ENCODE measurements around the gene CCR5AS.
"Not testable (repeated sequence)": the region's sequence is repeated elsewhere in the genome, so short reads cannot be mapped to it uniquely, and the experiment has no call there.

The CCR5AS gene

GRCh38 chr3:46416811-46417510 lies 10.1 kb upstream of the CCR5AS start:
- Mint-ChIP-seq H3K36me3 (ENCODE audit: low read depth) (no peaks in the 10 kb centered on the region), H3K4me3 (no peak overlapping the region), H3K27me3 (no peaks in the 10 kb centered on the region), H3K27ac (no peak overlapping the region), H3K4me1 (no peaks in the 10 kb centered on the region), H3K9me3 (no peaks in the 10 kb centered on the region)
- ATAC-seq (replicated peaks): no peak

DNA sequence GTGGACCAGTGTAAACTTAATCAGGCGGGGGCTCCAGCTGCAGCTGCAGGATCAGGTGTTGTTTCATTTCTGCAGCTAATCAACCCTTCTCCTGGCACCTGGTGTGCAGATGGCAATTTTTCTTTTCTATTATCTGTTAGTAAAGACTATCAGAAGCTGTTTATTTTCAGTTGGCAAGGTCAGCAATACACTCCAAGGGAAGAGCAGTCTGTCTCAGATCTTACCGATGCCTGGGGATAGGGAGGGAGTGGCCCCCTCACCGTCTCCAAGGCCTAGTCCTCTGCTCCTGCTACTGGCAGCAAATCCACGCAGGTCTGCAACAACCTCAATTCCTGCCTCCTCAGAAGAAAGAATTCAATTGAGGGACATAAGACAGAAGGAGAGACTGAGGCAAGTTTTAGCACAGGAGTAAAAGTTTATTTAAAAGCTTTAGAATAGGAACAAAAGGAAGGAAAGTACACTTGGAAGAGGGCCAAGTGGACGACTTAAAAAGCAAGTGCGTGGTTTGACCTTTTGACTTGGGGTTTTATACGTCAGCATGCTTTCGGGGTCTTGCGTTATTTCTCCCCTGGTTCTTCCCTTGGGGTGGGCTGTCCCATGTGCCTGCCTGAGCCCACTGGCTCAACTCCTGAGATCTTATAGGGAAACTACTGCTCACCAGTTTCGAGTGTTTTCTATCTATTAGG lies 9.4 kb upstream of the CCR5AS start:
- Mint-ChIP-seq H3K9me3 (no peaks in the 10 kb centered on the region), H3K36me3 (ENCODE audit: low read depth) (no peaks in the 10 kb centered on the region), H3K27ac (no peak overlapping the region), H3K4me3 (no peak overlapping the region), H3K4me1 (no peaks in the 10 kb centered on the region), H3K27me3 (no peaks in the 10 kb centered on the region)
- no peak for ATAC-seq (replicated peaks)

DNA sequence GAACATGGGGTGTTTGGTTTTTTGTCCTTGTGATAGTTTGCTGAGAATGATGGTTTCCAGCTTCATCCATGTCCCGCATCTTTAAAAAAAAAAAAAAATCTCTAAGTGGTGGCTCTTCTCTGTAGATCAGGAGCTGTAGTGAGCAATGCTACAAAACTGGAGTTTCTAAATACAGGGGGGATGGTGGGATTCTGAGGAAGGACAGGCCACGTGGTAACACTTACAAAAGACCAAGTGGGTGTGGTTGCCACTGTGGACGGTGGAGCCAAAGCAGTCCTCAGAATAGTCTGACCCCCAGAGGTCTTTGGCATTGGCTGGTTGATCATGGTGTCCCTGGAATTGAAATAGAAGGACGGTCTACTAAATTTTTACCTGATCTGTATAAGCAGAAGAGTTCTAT lies 7.9 kb upstream of the CCR5AS start:
- Mint-ChIP-seq H3K27ac (no peak overlapping the region), H3K36me3 (ENCODE audit: low read depth) (no peaks in the 10 kb centered on the region), H3K4me1 (no peaks in the 10 kb centered on the region), H3K9me3 (no peaks in the 10 kb centered on the region), H3K4me3 (no peak overlapping the region), H3K27me3 (peaks cover 4% of the 10 kb centered on the region)
- ATAC-seq (replicated peaks): no peak

GRCh38 chr3:46413951-46414350 lies 7.1 kb upstream of the CCR5AS start:
- H3K4me1 Mint-ChIP-seq: no peaks in the 10 kb centered on the region
- no peak for ATAC-seq (replicated peaks)
- no peak overlapping the region for H3K27ac Mint-ChIP-seq
- no peaks in the 10 kb centered on the region for H3K36me3 Mint-ChIP-seq (ENCODE audit: low read depth)
- H3K4me3 Mint-ChIP-seq: no peak overlapping the region
- H3K27me3 Mint-ChIP-seq: peaks cover 4% of the 10 kb centered on the region
- no peaks in the 10 kb centered on the region for H3K9me3 Mint-ChIP-seq

- H3K9me3 Mint-ChIP-seq: no peaks in the 10 kb centered on the region
- H3K36me3 Mint-ChIP-seq (ENCODE audit: low read depth): no peaks in the 10 kb centered on the region
- no peak overlapping the region for H3K4me3 Mint-ChIP-seq
These were observed 6.0 kb upstream of the CCR5AS start for GRCh38 chr3:46412786-46413298.

DNA sequence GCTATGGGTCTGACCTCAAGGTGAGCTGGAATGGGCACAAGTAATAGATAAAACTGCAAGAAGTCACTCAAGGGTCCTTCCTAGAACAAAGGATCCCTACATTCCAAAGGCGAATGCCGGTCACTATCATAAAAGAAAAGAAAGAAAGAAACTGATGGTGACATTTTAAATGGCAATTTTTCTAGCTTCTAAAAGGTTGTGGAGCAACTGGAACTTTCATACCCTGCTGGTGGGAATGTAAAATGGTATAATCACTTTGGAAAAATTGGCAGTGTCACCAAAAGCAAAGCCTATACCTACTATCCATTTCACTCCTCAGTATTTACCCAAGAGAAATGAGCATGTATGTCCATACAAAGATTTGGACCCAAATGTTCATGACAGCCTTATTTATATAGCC lies 4.4 kb upstream of the CCR5AS start:
- Mint-ChIP-seq H3K4me3 (no peak overlapping the region), H3K27me3 (peaks cover 4% of the 10 kb centered on the region), H3K27ac (no peak overlapping the region), H3K9me3 (no peaks in the 10 kb centered on the region), H3K4me1 (no peaks in the 10 kb centered on the region), H3K36me3 (ENCODE audit: low read depth) (no peaks in the 10 kb centered on the region)
- no peak for ATAC-seq (replicated peaks)

More at GRCh38 chr3:46412786-46413298, 6.0 kb upstream of the CCR5AS start:
- Mint-ChIP-seq H3K4me1 (no peaks in the 10 kb centered on the region), H3K27ac (no peak overlapping the region), H3K27me3 (peaks cover 4% of the 10 kb centered on the region)
- ATAC-seq (replicated peaks): no peak

GRCh38 chr3:46410669-46411068 lies 3.8 kb upstream of the CCR5AS start:
- Mint-ChIP-seq H3K36me3 (ENCODE audit: low read depth) (no peaks in the 10 kb centered on the region), H3K4me1 (no peaks in the 10 kb centered on the region)

DNA sequence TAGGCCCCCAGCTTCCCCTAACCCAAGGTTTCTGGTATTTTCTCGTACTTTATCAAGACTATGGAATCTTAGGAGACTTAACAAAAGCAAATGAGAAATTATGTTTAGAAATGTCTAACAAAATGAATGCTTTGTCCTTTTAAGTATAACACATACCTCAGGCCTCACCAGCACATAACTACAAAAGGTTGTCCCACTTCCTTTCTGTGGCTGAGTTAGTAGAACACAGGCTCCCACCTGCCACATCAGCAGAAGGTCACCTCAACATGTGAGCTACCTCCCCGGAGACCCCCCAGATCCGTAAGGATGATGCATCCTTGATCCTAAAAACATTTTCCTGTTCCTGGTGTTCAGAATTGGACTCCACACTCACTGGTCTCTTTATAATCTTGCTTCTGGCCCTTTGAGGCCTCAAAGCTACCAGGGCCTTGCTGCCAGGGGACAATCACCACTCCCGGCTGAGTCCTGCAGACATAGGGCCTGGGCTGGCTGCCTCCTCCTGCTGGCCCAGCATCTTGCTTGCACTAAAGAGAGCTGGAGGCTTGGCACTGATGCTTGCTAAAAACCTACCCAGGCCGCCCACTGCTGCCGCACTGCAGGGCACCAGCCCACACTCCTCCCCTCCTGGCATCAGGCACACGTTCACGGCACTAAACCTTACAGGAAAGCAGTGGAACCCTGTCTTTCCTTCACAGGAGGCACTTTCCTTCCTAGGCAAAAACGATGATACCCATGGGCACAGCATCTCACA lies 3.0 kb upstream of the CCR5AS start:
- Mint-ChIP-seq H3K4me3 (no peak overlapping the region), H3K27ac (no peak overlapping the region), H3K4me1 (no peaks in the 10 kb centered on the region), H3K36me3 (ENCODE audit: low read depth) (no peaks in the 10 kb centered on the region), H3K27me3 (peaks cover 4% of the 10 kb centered on the region), H3K9me3 (no peaks in the 10 kb centered on the region)
- no peak for ATAC-seq (replicated peaks)

More at GRCh38 chr3:46410669-46411068, 3.8 kb upstream of the CCR5AS start:
- peaks cover 4% of the 10 kb centered on the region for H3K27me3 Mint-ChIP-seq
- H3K9me3 Mint-ChIP-seq: no peaks in the 10 kb centered on the region
- H3K4me3 Mint-ChIP-seq: no peak overlapping the region
- ATAC-seq (replicated peaks): no peak
- no peak overlapping the region for H3K27ac Mint-ChIP-seq

- peaks cover 4% of the 10 kb centered on the region for H3K27me3 Mint-ChIP-seq
- no peaks in the 10 kb centered on the region for H3K9me3 Mint-ChIP-seq
- H3K4me1 Mint-ChIP-seq: no peaks in the 10 kb centered on the region
- H3K27ac Mint-ChIP-seq: no peak overlapping the region
- no peaks in the 10 kb centered on the region for H3K36me3 Mint-ChIP-seq (ENCODE audit: low read depth)
- H3K4me3 Mint-ChIP-seq: no peak overlapping the region
- ATAC-seq (replicated peaks): no peak
These were observed 2.0 kb upstream of the CCR5AS start for GRCh38 chr3:46408853-46409252.

DNA sequence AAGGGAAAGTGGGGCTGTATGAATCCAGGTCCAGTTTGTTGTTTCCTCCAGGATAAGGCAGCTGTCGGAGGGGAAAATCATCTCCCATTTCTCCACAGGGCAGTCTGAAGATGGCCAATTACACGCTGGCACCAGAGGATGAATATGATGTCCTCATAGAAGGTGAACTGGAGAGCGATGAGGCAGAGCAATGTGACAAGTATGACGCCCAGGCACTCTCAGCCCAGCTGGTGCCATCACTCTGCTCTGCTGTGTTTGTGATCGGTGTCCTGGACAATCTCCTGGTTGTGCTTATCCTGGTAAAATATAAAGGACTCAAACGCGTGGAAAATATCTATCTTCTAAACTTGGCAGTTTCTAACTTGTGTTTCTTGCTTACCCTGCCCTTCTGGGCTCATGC lies 1.1 kb upstream of the CCR5AS start:
- peaks cover 4% of the 10 kb centered on the region for H3K27me3 Mint-ChIP-seq
- H3K9me3 Mint-ChIP-seq: no peaks in the 10 kb centered on the region
- no peak overlapping the region for H3K27ac Mint-ChIP-seq
- H3K36me3 Mint-ChIP-seq (ENCODE audit: low read depth): no peaks in the 10 kb centered on the region
- H3K4me1 Mint-ChIP-seq: no peaks in the 10 kb centered on the region
- ATAC-seq (replicated peaks): no peak
- peak overlapping the region; percentile 67 for H3K4me3 Mint-ChIP-seq

DNA sequence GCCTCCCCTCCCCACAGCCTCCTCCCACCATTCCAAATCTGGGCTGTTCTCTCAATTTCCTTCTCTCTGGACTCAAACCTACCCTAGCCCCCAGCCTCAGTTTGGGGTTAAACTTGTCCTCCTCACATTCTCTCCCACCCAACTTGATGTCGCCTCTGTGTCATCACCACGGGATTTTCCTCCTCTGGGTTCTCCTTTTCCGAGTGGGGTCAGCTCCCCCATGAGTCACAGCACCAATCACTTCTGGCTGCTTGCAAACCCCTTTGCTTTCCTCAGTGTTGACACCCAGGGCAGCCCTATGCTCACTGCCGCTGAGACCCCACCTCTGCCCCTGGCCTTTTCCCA lies 451 bp downstream of the CCR5AS start:
- Mint-ChIP-seq H3K4me3 (peak overlapping the region; percentile 67), H3K4me1 (no peaks in the 10 kb centered on the region), H3K9me3 (no peaks in the 10 kb centered on the region), H3K27ac (no peak overlapping the region), H3K36me3 (ENCODE audit: low read depth) (no peaks in the 10 kb centered on the region), H3K27me3 (peaks cover 4% of the 10 kb centered on the region)
- no peak for ATAC-seq (replicated peaks)

- Mint-ChIP-seq H3K36me3 (ENCODE audit: low read depth) (no peaks in the 10 kb centered on the region), H3K9me3 (no peaks in the 10 kb centered on the region), H3K4me3 (no peak overlapping the region), H3K27ac (no peak overlapping the region), H3K27me3 (no peaks in the 10 kb centered on the region), H3K4me1 (no peaks in the 10 kb centered on the region)
- no peak for ATAC-seq (replicated peaks)
These were observed 1.4 kb downstream of the CCR5AS start for GRCh38 chr3:46405301-46406019.

DNA sequence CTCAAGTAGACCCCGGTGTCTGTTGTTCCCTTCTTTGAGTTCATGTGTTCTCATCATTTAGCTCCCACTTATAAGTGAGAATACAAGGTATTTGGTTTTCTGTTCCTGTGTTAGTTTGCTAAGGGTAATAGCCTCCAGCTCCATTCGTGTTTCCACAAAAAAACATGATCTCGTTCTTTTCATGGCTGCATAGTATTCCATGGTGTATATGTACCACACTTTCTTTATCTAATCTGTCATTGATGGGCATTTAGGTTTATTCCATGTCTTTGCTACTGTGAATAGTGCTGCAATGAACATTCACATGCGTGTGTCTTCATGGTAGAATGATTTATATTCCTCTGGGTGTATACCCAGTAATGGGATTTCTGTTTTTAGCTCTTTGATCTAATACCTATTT lies 4.0 kb downstream of the CCR5AS start:
- H3K4me1 Mint-ChIP-seq; H3K9me3 Mint-ChIP-seq; H3K36me3 Mint-ChIP-seq (ENCODE audit: low read depth); H3K27ac Mint-ChIP-seq; H3K4me3 Mint-ChIP-seq; H3K27me3 Mint-ChIP-seq; ATAC-seq (replicated peaks): not testable (repeated sequence)

GRCh38 chr3:46401579-46401978 lies 5.3 kb downstream of the CCR5AS start:
- no peak for ATAC-seq (replicated peaks)
- Mint-ChIP-seq H3K27ac (no peak overlapping the region), H3K9me3 (no peaks in the 10 kb centered on the region), H3K4me3 (no peak overlapping the region), H3K36me3 (ENCODE audit: low read depth) (no peaks in the 10 kb centered on the region), H3K4me1 (no peaks in the 10 kb centered on the region), H3K27me3 (no peaks in the 10 kb centered on the region)

All from activated T-helper 17 cell treated with anti-CD3 and anti-CD28 coated beads, Interleukin-2, amount 50 U/mL, for 72 hours (primary cell).